HEK293 (cell line): ENCODE results near the gene ADAMTS4.

Source experiments
- CTCF ChIA-PET: fragments of 350-600 bp; formaldehyde crosslinking; extraction: SDS; loops from one replicate; lab custom pipeline; 2021; ENCODE audit warnings: antibody characterized with exemption; lab: Yijun Ruan, JAX
- POLR2A ChIA-PET: fragments of 300-600 bp; formaldehyde crosslinking; extraction: SDS; loops from one replicate; lab custom pipeline; 2020; ENCODE audit warnings: antibody characterized with exemption, inconsistent platforms; lab: Yijun Ruan, JAX
- H3K27ac ChIP-seq: fragments of 200-500 bp; sonication (Bioruptor generic); 2 replicates; pipeline ENCODE4 v1.5.1; 2014; ENCODE audit warnings: low read depth, low read length, control low read depth, inconsistent platforms; ENCODE audit errors: extremely low read depth
- H3K36me3 ChIP-seq, 2 experiments: fragments of 200-500 bp in 1 of 2; sonication (Bioruptor generic) in 1 of 2; 1 replicate in 1 of 2; 2 replicates in 1 of 2; pipeline ENCODE4 v1.5.1; 2014 to 2017; ENCODE audit warnings: inconsistent platforms in 2 of 2, low read length in 2 of 2; ENCODE audit not compliant: control insufficient read depth in 2 of 2, insufficient read depth in 1 of 2
- H3K4me1 ChIP-seq: fragments of 200-500 bp; sonication (Bioruptor generic); 2 replicates; pipeline ENCODE4 v1.5.1; 2014; ENCODE audit warnings: mild to moderate bottlenecking, low read length, inconsistent platforms; ENCODE audit not compliant: control insufficient read depth, insufficient read depth
- H3K4me3 ChIP-seq: 2 replicates; pipeline ENCODE4 v1.5.1; 2011; ENCODE audit warnings: low read depth, mild to moderate bottlenecking, control low read depth, low read length, moderate library complexity
- H3K9me3 ChIP-seq: fragments of 200-500 bp; sonication (Bioruptor generic); 2 replicates; pipeline ENCODE4 v1.5.1; 2014; ENCODE audit warnings: low read depth, low read length, inconsistent platforms; ENCODE audit not compliant: control insufficient read depth, insufficient read depth
- PATZ1 ChIP-seq: fragments of 450-650 bp; formaldehyde crosslinking; IDR thresholded peaks from 2 replicates; pipeline ENCODE4 v1.5.1; 2016; ENCODE audit warnings: missing biosample characterization, missing genetic modification characterization
- TSHZ1 ChIP-seq: fragments of 450-650 bp; formaldehyde crosslinking; IDR thresholded peaks from 2 replicates; pipeline ENCODE4 v1.5.1; 2016; ENCODE audit warnings: missing biosample characterization, missing genetic modification characterization, borderline replicate concordance
- ZBTB10 ChIP-seq: fragments of 450-650 bp; formaldehyde crosslinking; IDR thresholded peaks from 2 replicates; pipeline ENCODE4 v1.5.1; 2016; ENCODE audit warnings: missing biosample characterization, missing genetic modification characterization
- ZBTB21 ChIP-seq: fragments of 450-650 bp; formaldehyde crosslinking; IDR thresholded peaks from 2 replicates; pipeline ENCODE4 v1.5.1; 2017; ENCODE audit warnings: missing biosample characterization, missing genetic modification characterization
- ZBTB48 ChIP-seq: fragments of 450-650 bp; formaldehyde crosslinking; IDR thresholded peaks from 2 replicates; pipeline ENCODE4 v1.5.1; 2016; ENCODE audit warnings: missing biosample characterization, missing genetic modification characterization
- ZNF2 ChIP-seq: fragments of 450-650 bp; formaldehyde crosslinking; IDR thresholded peaks from 2 replicates; pipeline ENCODE4 v1.5.1; 2016; ENCODE audit warnings: missing biosample characterization, missing genetic modification characterization
- ZNF239 ChIP-seq: fragments of 450-650 bp; formaldehyde crosslinking; IDR thresholded peaks from 2 replicates; pipeline ENCODE4 v1.5.1; 2016; ENCODE audit warnings: missing biosample characterization, missing genetic modification characterization
- ZNF324 ChIP-seq: fragments of 450-650 bp; formaldehyde crosslinking; IDR thresholded peaks from 2 replicates; pipeline ENCODE4 v1.5.1; 2016; ENCODE audit warnings: missing biosample characterization, missing genetic modification characterization
- ZNF521 ChIP-seq: fragments of 450-650 bp; formaldehyde crosslinking; IDR thresholded peaks from 2 replicates; pipeline ENCODE4 v1.5.1; 2017; ENCODE audit warnings: missing biosample characterization, mild to moderate bottlenecking, missing genetic modification characterization
- ZNF544 ChIP-seq: fragments of 450-650 bp; formaldehyde crosslinking; IDR thresholded peaks from 2 replicates; pipeline ENCODE4 v1.5.0; 2017; ENCODE audit warnings: missing biosample characterization, missing genetic modification characterization
- ZNF621 ChIP-seq: fragments of 450-650 bp; formaldehyde crosslinking; IDR thresholded peaks from 2 replicates; pipeline ENCODE4 v1.5.1; 2017; ENCODE audit warnings: missing biosample characterization, missing genetic modification characterization
- ZNF791 ChIP-seq: fragments of 450-650 bp; formaldehyde crosslinking; IDR thresholded peaks from 2 replicates; pipeline ENCODE4 v1.5.1; 2016; ENCODE audit warnings: missing biosample characterization, missing genetic modification characterization
- ZNF837 ChIP-seq: fragments of 450-650 bp; formaldehyde crosslinking; IDR thresholded peaks from 2 replicates; pipeline ENCODE4 v1.5.1; 2016; ENCODE audit warnings: missing biosample characterization, missing genetic modification characterization

The ADAMTS4 gene

GRCh38 chr1:161192476-161193465, 6.1 kb downstream of the ADAMTS4 start (continued):
- TF ChIP-seq ZBTB48 (tag by site-specific recombination) (peak; percentile 39; the same call in 1 of the 2 replicates), ZNF239 (no peak), PATZ1 (tag by site-specific recombination) (peak; percentile 42; the same call in 1 of the 2 replicates), ZNF324 (no peak), ZBTB10 (tag by site-specific recombination) (0 out of 2 replicates have a peak, but pooled peaks have one; percentile 35), ZNF621 (tag by site-specific recombination) (no peak), ZNF837 (tag by site-specific recombination) (no peak), ZNF521 (tag by site-specific recombination) (no peak), ZNF544 (no peak), ZNF2 (tag by site-specific recombination) (0 out of 2 replicates have a peak, but pooled peaks have one; percentile 28)

GRCh38 chr1:161191971-161192370, 6.9 kb downstream of the ADAMTS4 start:
- H3K9me3 ChIP-seq, result no peaks in the 10 kb centered on the region
- TF ChIP-seq ZNF791 (tag by site-specific recombination) (no peak), ZBTB21 (no peak), TSHZ1 (no peak)
- no peak overlapping the region for H3K27ac ChIP-seq
- CTCF ChIA-PET, result interaction anchor here (0.6 to 4.5 kb wide), 33 partner anchors 9 to 655 kb away, joined by 3 to 45 read pairs (median 5); partner anchors contain the start of genes APOA2, NDUFS2, PPOX and TOMM40L
- no peaks in the 10 kb centered on the region for H3K36me3 ChIP-seq
- H3K4me1 ChIP-seq, result no peaks in the 10 kb centered on the region
- POLR2A ChIA-PET, result interaction anchor here (0.6 to 1.3 kb wide), 3 partner anchors 10 to 26 kb away, joined by 3 to 4 read pairs (median 3); partner anchors contain the start of genes NDUFS2 and PPOX
- no peak overlapping the region for H3K4me3 ChIP-seq
